Measurements from ENCODE around the gene CDK6.

DNA sequence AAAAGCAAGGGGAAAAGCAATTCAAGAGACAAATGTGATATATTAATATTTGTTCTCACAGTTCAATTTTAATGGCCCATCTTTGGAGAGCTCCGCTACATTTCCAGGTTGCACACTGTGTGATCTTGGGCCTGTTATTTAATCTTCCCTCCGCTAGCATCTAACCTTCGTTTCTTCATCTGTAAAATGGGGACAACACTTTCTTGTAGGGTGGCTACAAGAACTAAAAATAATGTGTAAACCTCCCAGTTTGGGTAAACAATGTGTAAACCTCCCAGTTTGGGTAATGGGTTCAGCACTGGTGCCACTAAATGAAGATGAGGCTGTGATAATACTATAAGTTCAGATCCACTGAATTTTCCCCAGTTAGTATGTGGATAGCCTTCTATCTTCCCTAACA is 99.5 kb downstream of the CDK6 start:
- TF ChIP-seq, protein P1, sequence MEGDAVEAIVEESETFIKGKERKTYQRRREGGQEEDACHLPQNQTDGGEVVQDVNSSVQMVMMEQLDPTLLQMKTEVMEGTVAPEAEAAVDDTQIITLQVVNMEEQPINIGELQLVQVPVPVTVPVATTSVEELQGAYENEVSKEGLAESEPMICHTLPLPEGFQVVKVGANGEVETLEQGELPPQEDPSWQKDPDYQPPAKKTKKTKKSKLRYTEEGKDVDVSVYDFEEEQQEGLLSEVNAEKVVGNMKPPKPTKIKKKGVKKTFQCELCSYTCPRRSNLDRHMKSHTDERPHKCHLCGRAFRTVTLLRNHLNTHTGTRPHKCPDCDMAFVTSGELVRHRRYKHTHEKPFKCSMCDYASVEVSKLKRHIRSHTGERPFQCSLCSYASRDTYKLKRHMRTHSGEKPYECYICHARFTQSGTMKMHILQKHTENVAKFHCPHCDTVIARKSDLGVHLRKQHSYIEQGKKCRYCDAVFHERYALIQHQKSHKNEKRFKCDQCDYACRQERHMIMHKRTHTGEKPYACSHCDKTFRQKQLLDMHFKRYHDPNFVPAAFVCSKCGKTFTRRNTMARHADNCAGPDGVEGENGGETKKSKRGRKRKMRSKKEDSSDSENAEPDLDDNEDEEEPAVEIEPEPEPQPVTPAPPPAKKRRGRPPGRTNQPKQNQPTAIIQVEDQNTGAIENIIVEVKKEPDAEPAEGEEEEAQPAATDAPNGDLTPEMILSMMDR (IDR thresholded peaks at IDR 0.05) = no peak
- no peak for TF ChIP-seq POLR2A (IDR thresholded peaks at IDR 0.05)

Measured in lower leg skin (tissue), 3 donors.